ENCODE results near the gene STK24.
"Not testable (repeated sequence)": the region's sequence is repeated elsewhere in the genome, so short reads cannot be mapped to it uniquely, and the experiment has no call there.

The STK24 gene

GRCh38 chr13:98416408-98416807 is 160.5 kb downstream of the STK24 start:
- no peak for DNase-seq (ENCODE audit: low read depth in 4 of 4, low spot score in 1 of 4)

- no peak for DNase-seq (ENCODE audit: low read depth in 4 of 4, low spot score in 1 of 4)
These were observed 161.4 kb downstream of the STK24 start for GRCh38 chr13:98415326-98416070.

GRCh38 chr13:98413796-98414195 is 163.1 kb downstream of the STK24 start:
- DNase-seq (ENCODE audit: low read depth in 4 of 4, low spot score in 1 of 4) = no peak

- DNase-seq (ENCODE audit: low read depth in 4 of 4, low spot score in 1 of 4) = not testable (repeated sequence)
These were observed 163.6 kb downstream of the STK24 start for GRCh38 chr13:98413278-98413677.

- DNase-seq (ENCODE audit: low read depth in 4 of 4, low spot score in 1 of 4) = no peak
These were observed 165.2 kb downstream of the STK24 start for GRCh38 chr13:98411617-98412265.

- DNase-seq (ENCODE audit: low read depth in 4 of 4, low spot score in 1 of 4) = no peak
These were observed 165.9 kb downstream of the STK24 start for GRCh38 chr13:98411013-98411412.

GRCh38 chr13:98410612-98411011 is 166.3 kb downstream of the STK24 start:
- DNase-seq (ENCODE audit: low read depth in 4 of 4, low spot score in 1 of 4) = no peak

GRCh38 chr13:98409281-98409680 is 167.6 kb downstream of the STK24 start:
- no peak for DNase-seq (ENCODE audit: low read depth in 4 of 4, low spot score in 1 of 4)

DNA sequence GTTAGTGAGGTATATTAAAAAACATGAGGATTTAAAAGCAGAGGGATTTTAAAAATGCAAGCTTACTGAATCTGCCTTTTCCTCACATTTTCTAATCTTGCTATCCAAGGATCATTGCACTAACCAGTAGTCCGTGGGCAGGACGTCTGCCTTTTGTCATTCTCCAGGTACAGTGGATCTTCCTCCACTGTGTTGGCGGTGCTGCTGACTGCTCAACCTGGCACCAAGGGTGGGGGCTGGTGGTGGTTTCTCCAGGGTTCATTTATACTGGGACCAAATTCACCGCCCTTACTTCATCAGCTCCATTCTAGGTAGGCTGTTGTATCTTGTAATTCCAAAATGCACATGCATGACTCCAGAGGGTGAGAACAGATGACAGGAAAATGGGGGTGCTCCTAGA is 169.3 kb downstream of the STK24 start:
- DNase-seq (ENCODE audit: low read depth in 4 of 4, low spot score in 1 of 4) = no peak

GRCh38 chr13:98406971-98407370 is 169.9 kb downstream of the STK24 start:
- DNase-seq (ENCODE audit: low read depth in 4 of 4, low spot score in 1 of 4) = no peak

DNA sequence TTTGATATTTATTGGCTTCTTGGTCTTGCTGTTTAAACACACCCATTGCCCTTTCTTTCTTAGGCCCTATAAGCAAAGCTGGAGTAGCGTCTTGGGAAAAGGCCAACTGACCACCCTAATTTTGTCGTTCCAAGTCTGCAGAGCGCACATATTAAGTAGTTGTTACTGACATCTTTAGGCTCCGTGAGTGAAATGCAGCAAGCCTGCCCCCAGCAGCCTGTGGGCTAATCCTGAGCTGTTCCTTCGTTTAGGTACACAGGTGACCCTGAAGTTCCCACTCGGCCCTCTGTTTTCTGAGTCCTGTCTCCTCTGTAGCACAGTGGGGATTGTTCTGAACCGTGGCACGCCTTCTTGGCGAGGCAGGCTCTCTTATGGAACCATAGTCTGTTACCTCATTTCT is 170.5 kb downstream of the STK24 start:
- no peak for DNase-seq (ENCODE audit: low read depth in 4 of 4, low spot score in 1 of 4)

DNA sequence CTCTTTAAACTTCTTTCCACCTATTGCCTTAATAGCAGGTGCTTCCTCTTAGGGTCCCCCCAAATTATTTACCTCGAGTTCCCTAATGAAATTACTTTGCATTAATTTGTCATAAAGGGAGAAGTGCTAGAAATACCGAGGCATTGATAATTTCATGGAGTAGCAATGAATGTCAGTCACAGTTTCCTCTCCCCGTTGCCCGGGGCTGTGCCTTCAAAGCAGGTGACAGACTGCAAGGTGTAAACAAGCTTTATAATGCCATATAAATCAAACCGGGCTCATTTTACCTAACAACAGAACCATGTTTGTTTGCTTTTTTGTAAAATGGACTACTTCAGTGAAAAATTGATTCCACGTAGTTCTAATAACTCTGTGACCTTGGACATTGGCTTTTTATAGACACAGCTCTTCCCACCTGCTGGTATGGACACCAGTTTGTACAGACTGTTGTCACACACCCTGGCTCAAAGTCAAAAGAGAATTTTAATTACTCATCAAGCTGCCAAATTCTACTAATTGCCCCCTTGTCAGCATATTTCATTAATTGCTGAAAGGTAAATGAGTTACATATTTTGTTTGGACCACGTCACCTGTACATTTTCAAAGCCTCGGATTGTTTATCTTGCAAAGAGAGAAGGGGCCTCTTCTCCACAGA is 171.1 kb downstream of the STK24 start:
- DNase-seq (ENCODE audit: low read depth in 4 of 4, low spot score in 1 of 4) = no peak

DNA sequence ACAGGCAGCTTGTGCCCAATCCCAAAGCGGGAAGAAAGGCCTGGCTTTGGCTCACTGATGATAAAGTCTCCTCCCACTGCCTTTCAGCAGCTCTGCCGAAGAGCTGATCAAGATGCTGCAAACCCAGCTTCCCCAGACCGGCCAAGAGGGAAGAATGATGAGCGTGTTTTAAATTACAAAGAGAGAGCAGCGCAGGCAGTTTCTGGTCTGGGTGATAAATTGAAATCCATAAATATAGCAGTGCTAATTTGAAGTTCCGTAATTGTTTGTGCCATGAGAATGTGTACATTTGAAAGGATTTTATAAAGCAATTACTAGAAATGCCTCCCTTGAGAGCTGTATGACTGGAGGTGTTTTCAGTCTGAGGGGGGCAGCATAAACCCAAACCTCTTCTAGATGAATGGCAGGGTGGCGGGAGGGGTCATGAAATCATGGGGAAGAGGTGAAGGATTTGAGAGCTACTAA is 171.8 kb downstream of the STK24 start:
- no peak for DNase-seq (ENCODE audit: low read depth in 4 of 4, low spot score in 1 of 4)

GRCh38 chr13:98403076-98403475 is 173.8 kb downstream of the STK24 start:
- DNase-seq (ENCODE audit: low read depth in 4 of 4, low spot score in 1 of 4) = no peak

DNA sequence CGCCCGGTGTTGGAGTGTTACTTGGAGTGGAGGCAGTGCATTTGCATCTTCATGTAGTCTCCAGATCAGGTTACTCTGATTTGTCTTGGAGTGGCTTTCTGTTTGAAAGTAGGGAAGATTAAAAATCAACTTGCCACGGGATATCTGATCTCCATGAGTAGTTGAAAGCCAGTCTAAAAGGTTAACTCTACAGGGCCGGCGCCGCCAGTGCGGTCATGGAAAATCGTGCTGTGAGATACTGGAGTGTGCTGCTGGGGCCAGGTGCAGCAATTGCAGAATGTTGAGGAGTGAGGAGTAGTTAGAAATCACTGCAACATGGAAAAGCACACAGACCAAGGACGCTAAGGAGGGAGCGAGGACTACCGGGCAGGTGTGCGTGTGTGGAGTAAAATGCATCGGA is 175.0 kb downstream of the STK24 start:
- DNase-seq (ENCODE audit: low read depth in 4 of 4, low spot score in 1 of 4) = no peak

- no peak for DNase-seq (ENCODE audit: low read depth in 4 of 4, low spot score in 1 of 4)
These were observed 177.2 kb downstream of the STK24 start for GRCh38 chr13:98399756-98400155.

DNA sequence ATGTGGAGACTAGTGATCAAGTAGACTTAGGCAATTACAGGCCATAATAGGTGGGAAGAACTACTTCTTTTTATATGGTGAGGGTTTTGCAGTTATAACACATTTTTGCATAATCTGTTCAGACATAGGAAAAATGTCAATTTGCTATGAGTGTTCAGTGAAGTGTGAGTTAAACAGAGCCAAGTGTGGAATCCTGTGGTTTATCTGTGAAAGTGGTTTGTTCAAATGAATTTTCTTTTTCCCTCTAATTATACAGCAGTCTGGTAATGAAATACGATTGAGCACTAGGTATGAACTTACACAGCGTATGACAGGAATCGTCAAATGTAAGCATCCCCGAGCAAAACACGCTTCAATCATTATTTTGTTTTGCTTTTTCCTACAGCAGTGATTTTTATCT is 178.3 kb downstream of the STK24 start:
- DNase-seq (ENCODE audit: low read depth in 4 of 4, low spot score in 1 of 4) = no peak

DNA sequence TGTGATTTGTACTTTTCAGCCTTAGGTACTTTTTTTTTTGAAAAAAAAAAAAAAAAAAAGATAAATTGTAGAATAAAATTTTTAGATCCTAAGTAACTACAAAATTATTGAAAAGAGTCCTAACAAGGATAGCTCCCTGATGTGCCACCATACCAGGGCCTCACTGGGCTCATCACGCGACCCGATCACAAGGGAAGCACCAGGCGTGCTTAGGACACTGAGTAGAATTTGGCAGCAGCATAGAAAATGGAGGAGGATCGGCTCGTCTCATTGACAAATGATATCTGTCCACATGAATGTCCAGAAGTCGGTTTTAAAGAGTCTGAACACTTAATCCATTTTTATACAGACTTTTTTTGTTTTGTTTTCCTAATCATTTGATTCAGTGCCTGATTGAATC is 179.0 kb downstream of the STK24 start:
- DNase-seq (ENCODE audit: low read depth in 4 of 4, low spot score in 1 of 4) = no peak

DNA sequence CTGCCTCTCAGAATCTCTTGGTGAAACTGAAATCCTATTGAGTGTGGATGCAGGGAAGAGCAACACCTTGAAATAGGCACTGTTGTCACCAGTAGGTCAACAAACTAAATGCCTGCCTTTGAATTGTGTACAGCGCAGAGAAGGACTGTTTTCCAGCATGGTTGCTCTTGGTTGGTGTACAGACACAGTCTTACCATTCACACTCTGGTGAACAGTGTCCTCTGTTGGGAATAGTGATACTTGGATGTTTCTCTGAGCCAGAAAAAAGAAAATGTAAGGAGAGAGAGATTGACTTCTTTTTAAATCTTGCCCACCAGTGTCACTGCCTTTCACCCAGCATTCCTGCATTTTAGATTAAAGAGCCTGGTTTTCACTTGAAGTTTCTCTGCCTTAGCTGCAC is 179.7 kb downstream of the STK24 start:
- DNase-seq (ENCODE audit: low read depth in 4 of 4, low spot score in 1 of 4) = no peak

- DNase-seq (ENCODE audit: low read depth in 4 of 4, low spot score in 1 of 4) = no peak
These were observed 180.7 kb downstream of the STK24 start for GRCh38 chr13:98396071-98396710.
